Activated naive CD8-positive, alpha-beta T cell treated with anti-CD3 and anti-CD28 coated beads, Interleukin-2, amount 50 U/mL, for 16 hours (primary cell): ENCODE measurements around the gene GDPD5.

Experiments used
- DNase-seq: peaks from one replicate; pipeline ENCODE4 v3.0.0-alpha.2; 2020; ENCODE audit warnings: low read depth, low spot score

The GDPD5 gene

DNA sequence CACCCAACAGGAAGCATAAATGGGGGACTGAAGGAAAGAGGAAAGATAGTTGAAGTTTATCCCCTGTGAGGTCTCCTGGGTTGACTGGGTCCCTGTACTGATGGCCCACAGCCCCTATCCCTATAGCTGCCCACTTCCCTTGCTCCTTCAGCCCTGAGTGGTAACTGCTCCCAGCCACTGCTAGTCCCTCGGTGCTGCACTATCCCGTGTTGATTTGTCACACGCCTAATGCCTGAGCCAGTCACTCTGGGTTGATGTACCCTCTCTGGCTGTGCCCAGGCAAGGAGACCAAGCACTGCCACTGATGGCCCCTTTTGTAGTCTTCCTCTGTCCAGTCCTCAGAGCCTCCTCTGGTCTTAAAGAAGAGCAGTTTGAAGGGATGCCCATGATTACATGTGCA is 9.6 kb downstream of the GDPD5 start:
- no peak for DNase-seq

DNA sequence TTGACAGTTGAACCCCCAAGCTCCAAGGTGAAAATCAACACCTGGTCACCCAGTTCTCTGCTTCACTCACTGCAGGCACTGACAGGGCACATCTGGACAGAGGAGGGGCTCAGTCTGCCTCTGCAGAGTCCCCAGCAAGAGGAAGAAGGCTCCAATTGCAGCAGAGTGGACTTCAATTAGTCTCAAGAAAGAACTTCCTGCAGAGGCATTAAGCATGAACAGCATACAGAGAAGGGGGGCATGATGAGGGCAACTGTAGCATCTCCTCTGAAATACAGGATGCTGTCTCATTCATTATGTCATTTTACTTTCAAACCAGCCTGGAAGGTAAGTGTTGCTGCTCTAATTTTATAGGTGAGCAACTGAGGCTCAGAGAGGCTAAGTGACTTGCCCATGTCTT is 11.1 kb downstream of the GDPD5 start:
- no peak for DNase-seq

DNA sequence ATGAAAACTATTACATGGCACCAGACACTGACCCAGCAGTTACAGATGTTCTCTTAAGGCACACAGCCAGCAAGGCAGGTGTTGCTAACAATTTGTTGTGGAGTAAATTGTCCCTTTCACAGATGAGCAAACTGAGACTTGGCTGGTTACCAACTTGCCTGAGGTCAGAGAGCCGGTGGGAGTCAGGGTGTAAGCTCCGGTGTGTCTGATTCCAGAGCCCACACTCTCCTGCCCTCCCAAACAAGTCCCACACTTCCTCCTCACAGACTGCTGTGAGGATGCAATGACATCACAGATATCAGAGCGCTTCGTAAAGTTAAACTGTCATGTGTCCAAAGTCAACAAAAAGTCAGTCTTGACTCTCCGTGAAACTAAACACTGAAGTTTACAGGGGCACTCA is 12.5 kb downstream of the GDPD5 start:
- DNase-seq = no peak

DNA sequence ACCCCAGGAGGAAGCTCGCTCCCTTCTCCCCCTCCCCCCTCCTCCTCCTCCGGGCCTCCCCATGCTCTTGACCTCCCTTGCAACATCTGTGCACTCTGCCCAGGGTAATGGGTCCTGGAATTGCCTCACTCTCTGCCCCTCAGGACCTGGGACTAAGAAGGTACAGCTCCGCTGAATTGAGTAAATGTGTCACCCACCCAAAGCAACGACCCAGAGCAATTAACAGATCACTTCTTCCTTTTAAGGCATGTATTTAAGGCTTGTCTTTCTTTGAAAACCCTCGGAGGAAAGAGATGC is 15.1 kb downstream of the GDPD5 start:
- DNase-seq = no peak

DNA sequence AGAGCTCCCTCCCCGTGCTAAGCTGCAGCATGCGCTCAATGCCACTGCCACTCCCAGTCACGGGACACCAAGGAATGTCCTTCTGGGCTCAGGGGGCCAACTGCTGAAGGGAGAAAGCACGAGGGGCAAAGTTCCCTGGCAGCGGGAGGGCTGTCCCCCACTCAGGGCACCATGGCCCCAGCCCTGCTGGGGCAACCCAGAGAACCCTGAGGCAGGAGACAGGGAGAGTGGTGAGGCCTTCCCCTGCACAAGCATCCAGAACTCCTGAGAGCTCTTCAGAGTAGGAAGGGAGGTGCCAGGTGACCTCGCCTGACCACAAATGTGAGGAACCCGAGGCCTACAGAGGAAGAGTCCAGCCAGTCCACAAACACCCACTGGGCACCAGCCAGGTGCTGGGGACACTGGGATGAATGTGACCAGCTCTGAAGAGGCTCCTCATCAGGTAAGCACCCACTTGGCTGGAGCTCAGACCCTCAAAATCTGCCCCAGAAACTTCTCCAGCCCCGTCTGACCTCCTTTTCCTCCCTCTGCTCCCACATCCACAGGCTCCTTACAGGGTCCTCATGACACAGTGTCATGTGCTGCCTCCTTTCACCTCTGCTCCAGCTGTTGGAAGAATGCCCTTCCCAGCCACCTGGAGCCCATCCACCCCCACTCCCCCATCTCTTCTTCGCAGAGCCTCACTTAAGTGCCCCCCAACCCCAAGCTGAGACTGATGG is 15.6 kb downstream of the GDPD5 start:
- DNase-seq = no peak

DNA sequence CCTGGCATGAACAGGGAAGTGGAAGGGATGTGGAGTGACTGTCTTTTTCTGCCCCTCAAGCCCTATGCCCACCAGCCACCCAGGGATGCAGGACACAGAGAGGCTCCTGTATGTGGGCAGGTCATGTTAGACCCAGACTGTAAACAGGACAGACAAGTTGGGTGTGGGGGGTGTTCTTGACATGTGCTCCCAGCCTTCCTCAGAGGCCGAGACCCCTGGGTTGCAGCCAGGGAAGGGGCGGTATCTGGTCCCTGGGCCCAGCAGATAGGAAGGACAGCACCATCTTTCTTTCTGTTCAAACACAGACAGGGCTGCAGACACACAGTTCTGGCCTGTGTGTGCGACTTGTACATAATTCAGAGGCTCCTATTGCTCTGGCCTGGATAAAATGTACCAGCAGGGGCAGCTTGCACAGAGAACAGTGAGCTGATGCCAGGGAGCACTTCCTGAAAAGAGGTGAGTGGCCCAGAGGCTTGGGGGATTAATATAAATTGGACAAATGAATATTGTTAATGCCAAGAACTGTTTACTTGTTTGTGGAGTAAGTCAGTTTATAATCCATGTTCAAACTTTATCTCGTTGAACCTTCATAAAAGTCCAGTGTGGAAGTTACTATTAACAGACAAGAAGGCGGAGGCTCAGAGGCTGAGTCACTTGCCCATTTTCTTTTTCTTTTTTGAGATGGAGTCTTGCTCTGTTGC is 16.6 kb downstream of the GDPD5 start:
- no peak for DNase-seq

DNA sequence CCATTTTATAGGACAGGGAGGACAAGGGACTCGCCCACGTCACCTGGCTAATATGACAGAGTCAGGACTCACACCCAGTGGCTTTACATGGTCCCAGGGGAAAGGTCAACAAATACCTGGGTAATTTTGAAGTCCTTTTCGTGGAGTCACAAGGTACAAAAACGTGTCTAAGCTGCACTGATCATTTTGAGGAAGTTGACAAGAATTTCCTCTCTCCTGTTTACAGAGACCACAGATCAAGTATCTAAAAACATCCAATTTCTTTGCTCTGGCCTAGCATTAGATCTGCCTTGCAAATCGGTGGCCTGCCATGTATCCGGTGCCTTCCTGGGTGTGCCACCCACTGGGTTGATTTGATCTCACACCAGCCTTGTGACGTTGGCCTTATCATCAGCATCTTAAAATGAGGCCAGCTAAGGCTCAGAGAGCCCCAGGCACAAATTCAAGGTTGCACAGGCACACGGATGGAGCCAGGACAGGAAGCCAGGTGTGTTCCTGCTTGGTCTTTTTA is 17.6 kb downstream of the GDPD5 start:
- no peak for DNase-seq

DNA sequence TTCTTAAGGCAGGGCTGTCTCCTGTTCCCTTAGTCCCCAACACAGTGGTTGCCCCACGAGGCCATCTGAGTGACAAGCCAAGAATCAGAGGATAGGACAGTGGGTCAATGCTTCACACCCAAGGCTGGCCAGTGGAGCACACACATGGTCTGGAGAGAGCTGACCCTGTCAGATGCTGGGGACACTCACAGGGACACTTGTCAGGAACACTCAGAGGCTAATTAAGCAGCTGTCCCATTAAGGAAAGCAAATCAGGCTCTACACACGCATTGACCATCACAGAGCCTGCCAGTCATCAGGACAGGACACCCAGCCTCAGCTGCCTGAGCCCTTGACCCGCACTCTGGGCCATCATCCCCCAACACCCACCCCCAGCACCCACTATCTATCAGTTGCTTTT is 18.2 kb downstream of the GDPD5 start:
- no peak for DNase-seq

DNA sequence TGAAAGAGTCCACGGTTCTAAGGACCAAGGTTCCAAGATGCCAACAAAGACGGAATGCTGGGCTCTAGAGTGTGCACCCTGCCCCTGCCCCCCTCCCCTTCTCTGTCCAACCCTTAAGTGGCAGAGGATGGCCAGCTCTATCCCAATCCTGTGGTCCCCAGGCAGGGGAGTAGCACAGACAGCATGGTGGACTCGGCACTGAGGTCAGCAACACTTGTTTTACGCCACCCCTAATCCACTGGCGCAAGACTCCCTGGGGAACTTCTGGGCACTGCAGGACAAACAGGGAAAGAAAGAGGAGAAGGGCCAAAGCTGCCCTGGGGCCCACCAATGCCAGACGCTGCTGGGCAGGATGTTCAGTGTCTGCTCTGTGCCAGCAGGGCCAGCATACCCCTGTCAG is 18.9 kb downstream of the GDPD5 start:
- no peak for DNase-seq

DNA sequence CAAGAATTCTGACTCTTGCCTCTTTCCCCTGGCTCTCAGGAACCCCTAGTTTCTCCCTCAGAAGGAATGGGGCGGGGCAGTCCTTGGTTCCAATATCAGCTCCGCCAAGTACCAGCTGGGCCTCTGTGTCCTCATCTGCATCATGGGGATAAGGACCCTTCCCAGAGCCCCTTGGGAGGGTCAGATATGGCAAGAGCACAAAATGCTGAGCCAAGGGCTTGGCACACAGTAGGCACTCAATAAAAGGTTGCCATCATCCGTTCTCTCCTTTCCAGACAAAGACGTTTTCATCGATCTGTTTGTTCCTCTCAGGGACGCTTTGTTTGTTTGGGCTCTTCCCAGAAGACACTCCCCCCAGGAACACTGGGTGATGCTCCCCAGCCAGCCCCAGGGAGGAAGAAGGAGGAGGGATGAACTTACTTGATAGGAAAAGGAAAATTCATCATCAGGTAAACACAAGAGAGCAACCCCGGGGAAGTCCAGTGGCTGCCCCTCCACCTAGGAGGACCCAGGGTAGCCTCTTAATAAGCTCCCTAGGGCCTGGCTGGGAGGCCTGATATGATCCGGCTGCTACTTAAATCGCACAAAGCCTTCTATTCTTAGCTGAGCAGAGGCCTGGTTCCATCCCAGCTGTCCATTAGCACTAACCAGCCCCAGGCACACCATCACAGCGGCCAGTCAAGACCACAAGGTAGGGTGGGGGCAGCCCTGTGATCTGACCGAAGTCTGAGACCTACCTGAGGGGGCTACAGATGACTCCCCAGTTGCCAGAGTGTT is 19.6 kb downstream of the GDPD5 start:
- no peak for DNase-seq

DNA sequence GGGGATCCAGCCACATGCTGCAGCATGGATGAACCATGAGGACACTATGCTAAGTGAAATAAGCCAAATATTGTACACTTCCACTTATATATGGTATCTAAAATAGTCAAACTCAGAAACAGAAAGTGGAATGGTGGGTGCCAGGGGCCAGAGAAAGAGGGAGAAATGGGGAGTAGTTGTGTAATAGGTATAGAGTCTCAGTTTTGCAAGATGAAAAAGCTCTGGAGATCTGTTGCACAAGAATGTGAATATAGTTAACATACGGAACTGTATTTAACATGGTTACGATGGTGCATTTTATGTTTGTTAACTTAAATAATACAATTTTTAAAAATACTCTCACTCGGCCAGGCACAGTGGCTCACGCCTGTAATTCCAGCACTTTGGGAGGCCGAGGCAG is 21.2 kb downstream of the GDPD5 start:
- DNase-seq = no peak

DNA sequence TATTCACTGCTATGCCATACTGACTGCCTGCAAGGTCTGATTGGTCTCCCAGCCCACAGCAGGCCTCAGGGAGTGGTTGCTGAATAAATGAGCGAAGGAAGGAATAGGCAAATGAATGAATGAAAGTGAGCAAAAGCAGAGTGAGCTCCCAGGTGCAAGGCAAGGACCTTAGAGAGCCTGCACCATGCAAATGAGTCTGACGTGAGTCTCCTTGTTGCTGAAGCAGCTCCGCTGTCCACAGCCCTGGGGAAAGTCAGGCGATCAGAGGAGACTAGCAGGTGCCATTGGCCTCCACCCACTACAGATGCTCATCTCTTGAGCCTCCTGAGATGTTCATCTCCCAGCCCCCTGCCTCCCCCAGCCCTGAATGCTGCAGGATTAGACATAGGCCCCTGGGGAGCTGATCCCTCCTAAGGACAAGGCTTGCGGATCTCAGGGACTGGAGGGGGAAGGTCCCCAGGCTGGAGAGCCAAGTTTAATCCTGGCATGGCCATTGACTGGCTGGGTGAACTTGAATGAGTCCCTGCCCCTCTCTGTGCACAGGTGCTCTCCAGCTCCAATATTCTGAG is 22.1 kb downstream of the GDPD5 start:
- no peak for DNase-seq

DNA sequence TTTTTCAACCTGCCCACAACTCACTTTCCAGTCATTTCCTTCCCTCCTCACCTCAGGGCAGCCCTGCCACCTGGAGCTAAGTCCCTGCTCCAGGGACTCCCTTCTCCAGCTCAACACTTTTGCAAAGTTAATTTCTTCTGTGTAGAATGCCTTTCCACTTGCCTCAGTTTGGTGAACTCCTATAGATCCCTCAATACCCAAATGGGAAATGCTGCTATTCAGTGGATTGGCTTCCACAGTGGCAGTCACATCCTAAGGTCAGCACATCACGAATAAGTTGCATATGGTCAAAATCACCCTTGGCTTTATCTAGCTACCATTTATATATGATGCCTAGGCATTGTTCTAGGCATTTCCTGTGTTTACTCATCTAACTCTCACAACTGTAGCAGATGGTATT is 23.6 kb downstream of the GDPD5 start:
- DNase-seq = no peak

DNA sequence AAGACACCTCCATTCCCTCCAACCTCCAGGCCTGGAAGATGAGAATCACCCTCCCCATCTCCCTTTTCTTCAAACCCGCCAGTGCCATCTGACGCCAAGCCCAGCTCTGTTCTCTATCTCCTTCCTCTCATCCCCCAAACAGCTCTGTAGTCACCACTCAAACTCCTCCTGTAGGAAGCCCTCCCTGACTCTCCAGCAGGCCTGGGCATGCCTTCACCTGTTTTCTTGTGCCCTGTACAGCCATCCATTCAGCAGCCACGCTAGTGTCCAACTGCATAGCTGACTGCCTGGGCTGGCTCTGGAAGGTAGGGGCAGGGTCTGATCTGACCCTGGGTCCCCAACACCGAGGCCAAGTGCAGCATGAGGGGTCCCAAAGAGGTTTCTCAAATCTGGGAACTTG is 25.0 kb downstream of the GDPD5 start:
- no peak for DNase-seq

DNA sequence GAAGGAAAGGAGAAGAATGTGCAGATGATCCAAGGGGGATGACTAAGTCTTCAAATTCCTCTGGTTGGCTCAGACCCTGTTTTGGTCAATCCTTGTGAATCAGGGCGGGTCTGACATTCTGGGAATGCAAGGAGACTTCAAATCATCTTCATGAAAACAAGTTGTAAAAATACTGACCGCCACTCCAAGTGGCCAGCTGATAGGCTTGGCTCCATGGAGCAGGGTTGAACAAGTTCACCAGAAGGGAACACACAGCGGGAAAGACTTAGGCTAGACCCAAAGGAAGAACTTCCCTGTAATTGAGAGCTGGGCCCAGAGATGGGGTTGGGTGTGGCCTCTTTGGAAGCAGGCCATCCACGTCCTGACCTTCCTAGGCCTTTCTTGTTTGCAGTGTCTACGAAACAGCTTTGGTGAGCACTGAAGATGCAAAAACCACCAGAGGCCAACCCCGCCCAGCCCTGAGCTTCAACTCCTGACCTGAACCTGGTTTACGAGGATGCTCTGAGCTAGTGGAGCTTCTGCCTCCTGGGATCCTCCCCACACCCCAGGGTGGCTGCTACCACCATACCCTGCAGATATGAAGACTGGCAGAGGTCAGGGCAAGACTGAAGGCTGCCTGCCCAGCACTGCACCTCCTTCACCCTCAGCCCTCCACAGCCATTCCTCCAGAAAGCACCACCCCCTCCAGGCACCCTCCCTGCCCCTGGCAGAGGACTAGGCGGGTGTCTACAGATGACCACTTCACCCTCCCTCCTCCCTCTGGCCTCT is 26.1 kb downstream of the GDPD5 start:
- no peak for DNase-seq

DNA sequence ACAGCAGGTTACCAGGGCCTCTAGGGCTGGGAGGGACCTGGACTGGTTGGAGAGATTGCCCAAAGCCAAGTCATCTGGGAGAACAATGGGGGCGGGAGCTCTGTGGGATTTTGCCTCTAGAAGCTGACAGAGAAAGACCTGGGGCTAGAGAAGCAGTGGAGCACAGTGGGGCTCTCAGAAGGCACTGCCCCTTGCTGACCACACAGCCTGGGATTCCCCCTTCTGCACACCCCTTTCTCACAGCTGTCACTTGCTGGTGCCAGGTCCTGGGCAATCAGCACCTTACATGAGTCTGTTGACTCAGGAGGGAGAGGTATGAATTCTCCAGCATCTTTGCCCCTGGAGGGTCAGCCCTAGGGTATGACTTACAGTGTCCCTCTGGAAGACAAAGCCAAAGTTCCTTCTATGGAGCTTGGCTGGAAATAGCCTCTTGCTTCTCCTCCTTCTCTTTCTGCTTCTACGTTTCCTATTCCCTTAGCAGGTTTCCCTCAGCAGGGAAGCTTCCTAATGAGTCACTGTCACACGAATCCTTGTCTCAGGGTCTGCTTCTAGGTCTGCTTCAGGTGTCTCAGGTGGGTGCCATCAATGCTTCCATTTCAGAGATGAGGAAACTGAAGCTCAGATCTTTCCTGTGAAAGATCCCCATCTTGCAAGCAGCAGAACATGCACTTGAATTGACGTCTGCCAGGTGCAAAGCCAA is 27.0 kb downstream of the GDPD5 start:
- no peak for DNase-seq

DNA sequence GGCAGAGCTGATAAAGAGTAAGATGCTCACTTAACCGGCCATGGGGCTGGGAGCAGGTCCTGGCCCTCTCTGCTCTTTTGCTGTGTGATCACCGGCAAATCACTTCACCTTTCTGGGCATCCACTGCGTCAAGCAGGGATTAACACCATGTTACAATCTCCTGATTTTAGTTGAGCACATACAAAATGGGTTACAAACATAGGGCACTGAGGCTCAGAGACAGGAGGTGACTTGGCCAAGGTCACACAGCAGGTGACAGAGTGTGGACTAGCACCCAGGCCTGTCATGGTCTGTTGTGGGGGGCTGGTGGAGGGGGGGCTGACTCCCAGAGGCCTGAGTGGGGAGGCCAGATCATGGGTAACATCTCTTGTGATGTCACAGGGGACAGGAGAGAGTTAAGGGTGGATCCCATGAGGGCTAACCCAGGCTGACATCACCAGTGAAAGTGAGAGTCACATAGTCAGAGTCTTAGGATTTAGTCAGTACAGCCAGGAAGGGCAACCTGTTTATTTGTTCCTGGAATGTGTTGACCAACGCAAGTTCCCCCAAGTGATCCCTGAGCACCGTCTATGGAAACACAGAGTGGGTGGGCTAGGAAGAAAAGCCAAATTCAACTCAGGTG is 27.8 kb downstream of the GDPD5 start:
- no peak for DNase-seq

DNA sequence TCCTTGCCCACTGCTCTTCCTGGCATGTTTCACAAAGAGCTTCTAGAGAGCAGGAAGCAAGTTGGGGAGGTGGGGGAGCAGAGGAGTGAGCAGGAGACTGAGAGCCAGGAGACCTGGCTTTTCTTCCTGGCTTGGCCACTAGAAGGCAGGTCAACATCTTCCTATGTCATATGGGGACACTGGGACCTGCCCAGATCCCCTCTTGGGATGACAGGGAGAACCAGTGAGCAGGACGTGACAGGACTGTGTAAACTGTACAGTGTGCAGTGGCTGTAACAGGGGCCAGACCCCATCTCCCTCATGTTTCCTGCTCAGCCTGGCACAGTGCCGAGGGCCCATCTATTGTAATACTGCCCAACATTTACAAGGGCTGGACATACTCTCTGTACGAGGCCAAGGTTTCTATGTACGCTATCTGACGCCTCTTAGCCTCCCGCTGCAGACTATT is 29.4 kb downstream of the GDPD5 start:
- no peak for DNase-seq

DNA sequence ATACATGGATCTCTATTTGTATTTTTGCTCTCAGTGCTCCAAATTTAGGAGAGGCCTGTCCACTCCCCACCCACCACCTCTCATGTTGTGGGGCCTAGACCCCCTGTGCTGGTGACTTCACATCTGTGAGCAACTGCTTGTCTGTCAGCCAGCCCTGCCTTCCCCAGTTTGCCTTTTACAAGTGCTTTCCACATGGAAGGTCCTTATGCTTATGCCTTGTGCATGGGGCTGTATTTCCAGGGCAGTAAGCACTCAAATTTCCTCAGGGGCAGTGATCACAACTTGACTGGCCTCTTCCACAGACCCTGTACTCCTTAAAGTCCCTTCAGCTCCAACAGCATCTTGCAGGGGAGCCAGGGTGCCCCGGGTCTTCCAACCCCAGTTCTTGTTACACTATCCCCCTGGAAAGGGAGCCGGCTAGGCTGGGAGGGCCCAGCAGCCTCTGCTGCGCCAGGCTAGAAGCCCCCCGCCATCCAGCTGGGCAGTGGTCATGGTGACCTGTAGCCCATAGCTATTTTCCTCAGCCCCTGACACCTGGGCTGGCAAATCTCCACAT is 29.9 kb downstream of the GDPD5 start:
- no peak for DNase-seq

DNA sequence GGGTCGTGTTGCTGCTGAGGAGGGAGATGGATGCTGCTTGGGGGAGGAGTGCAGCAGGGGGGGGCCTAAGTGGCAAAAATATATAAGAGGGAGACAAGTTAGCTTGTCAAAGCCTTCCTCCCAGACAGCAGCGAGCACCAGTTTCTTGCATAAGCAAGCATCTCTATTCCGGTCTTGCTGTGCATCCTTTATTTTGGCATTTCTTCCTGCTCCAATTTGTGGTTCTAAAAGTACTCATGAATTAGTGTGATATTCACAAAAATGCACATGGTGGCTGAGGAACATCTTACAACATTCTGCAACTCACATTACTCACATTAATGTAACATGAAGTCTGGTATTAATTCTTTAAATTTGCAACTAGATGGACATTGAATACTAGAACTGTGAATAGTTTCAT is 32.1 kb downstream of the GDPD5 start:
- no peak for DNase-seq
